ENCODE measurements around the gene SLC9C1.

GRCh38 chr3:112327371-112327951, 33.4 kb upstream of the SLC9C1 start:
- TF ChIP-seq CTCF (IDR thresholded peaks at IDR 0.05) (peak in 5 of 6 experiments; percentile 69 to 89 (median 87)), POLR2A (IDR thresholded peaks at IDR 0.05) (no peak)
